Natural killer cell (primary cell): ENCODE results near the gene A3GALT2. TPM values are rescaled to one million over a fixed set of nuclear protein-coding genes. Genes with fewer than 3 reads are reported as not detected.

Experiments used
- ATAC-seq, 3 donors: fragments of 150-1000 bp in 2 of 3; fragments of 200-7000 bp in 1 of 3; cut with Tn5 transposase; 1 replicate in 1 of 3; 2 replicates in 2 of 3; pipeline ENCODE4 v1.10.0; 2021; ENCODE audit warnings: mild to moderate bottlenecking in 2 of 3, moderate library complexity in 2 of 3
- DNase-seq, 2 donors: peaks; one replicate each; pipeline versions ENCODE4 v3.0.0 to v3.0.0-alpha.2; 2013 to 2021; ENCODE audit warnings: mixed read lengths in 1 of 2
- H3K27ac ChIP-seq: one replicate; pipeline ENCODE4 v1.5.1; 2013; ENCODE audit warnings: mild to moderate bottlenecking, low read length
- H3K27me3 ChIP-seq: one replicate; pipeline ENCODE4 v1.6.1; 2013; ENCODE audit warnings: low read length; ENCODE audit not compliant: control insufficient read depth, insufficient read depth
- H3K36me3 ChIP-seq: one replicate; pipeline ENCODE4 v1.6.1; 2013; ENCODE audit warnings: low read length; ENCODE audit not compliant: control insufficient read depth, insufficient read depth
- H3K4me1 ChIP-seq: one replicate; pipeline ENCODE4 v1.6.1; 2013; ENCODE audit warnings: low read length; ENCODE audit not compliant: control insufficient read depth, insufficient read depth
- H3K4me3 ChIP-seq: one replicate; pipeline ENCODE4 v1.5.1; 2013; ENCODE audit warnings: low read length
- H3K9me3 ChIP-seq: one replicate; pipeline ENCODE4 v1.6.1; 2013; ENCODE audit warnings: low read length; ENCODE audit not compliant: control insufficient read depth, insufficient read depth
- H3K27ac Mint-ChIP-seq, 2 donors: one replicate each; pipeline ENCODE4 v1.8.0; 2022; ENCODE audit warnings: mild to moderate bottlenecking in 2 of 2, mixed read lengths in 2 of 2, moderate library complexity in 1 of 2
- H3K27me3 Mint-ChIP-seq, 2 donors: one replicate each; pipeline ENCODE4 v1.8.0; 2022; ENCODE audit warnings: low read depth in 2 of 2, mixed read lengths in 2 of 2
- H3K36me3 Mint-ChIP-seq: one replicate; pipeline ENCODE4 v1.8.0; 2022; ENCODE audit warnings: mixed read lengths
- H3K4me1 Mint-ChIP-seq, 2 donors: one replicate each; pipeline ENCODE4 v1.8.0; 2022; ENCODE audit warnings: mixed read lengths in 2 of 2
- H3K4me3 Mint-ChIP-seq: one replicate; pipeline ENCODE4 v1.8.0; 2022; ENCODE audit warnings: mild to moderate bottlenecking, moderate library complexity, mixed read lengths
- H3K9me3 Mint-ChIP-seq, 2 donors: one replicate each; pipeline ENCODE4 v1.8.0; 2022; ENCODE audit warnings: mixed read lengths in 2 of 2
- WGBS: methylation state at CpG from one replicate; pipeline ENCODE4 v1.1.7; 2013; ENCODE audit warnings: missing lambda C conversion rate; ENCODE audit not compliant: insufficient coverage; 5-methylcytosine and 5-hydroxymethylcytosine counted together
- intact Hi-C: fragments of 100-400 bp; cut with micrococcal nuclease; formaldehyde crosslinking; loops from one replicate; pipeline ENCODE4 v1.14.2; 2022
- total RNA-seq, 4 donors: library from RNA; stranded (reverse); fragments of 120-200 nt in 1 of 4; gene quantifications; one replicate each; pipeline versions ENCODE4 v1.2.3 to v1.2.4, GENCODE V29; 2013 to 2022
- TF ChIP-seq, protein P1 (sequence below): fragments of 200-600 bp; IDR thresholded peaks from one replicate; pipeline ENCODE4 v1.8.0; 2022; ENCODE audit warnings: antibody characterized with exemption

Gene A3GALT2
- total RNA-seq, 3 donors from 2014 or later (not counting 1 experiment from before 2014, with no cell fraction given) = not detected

DNA sequence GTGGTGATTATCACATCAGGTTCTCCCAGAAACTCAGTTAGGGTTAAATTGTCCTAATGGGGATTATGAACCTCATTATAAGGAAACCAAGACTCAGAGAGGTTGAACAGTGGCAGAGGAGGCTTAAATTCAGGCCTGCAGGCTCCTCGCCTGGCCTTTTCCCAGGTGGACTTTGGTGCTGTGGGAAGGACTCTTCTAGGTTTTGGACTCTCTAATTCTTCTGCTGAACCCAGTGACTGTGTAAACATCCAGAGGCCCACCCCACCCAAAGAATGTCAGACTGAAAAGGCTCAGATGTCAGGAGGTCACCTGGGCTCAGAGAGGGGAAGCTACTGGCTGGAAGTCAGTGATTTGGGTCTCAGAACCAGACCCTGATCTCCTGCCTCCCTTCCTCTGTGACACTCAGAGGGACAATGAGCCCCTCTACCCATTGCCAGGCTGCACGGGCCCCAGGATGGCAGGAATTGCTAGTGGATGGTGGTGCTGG lies 62.1 kb downstream of the A3GALT2 start:
- WGBS = 100% methylated on average over 2 of the region's 2 CpGs
- ATAC-seq (no peak), DNase-seq (no peak)
- Histone ChIP-seq H3K9me3 (no peaks in the 10 kb centered on the region), H3K4me3 (no peak overlapping the region), H3K4me1 (peaks cover 30% of the 10 kb centered on the region), H3K36me3 (peaks cover 4% of the 10 kb centered on the region), H3K27me3 (no peaks in the 10 kb centered on the region), H3K27ac (no peak overlapping the region)
- Mint-ChIP-seq H3K36me3 (no peaks in the 10 kb centered on the region), H3K27ac (peak overlapping the region; percentile 6 to 96), H3K4me1 (peaks cover 49 to 62% of the 10 kb centered on the region in 2 donors), H3K9me3 (no peaks in the 10 kb centered on the region), H3K4me3 (peak overlapping the region; percentile 52), H3K27me3 (no peaks in the 10 kb centered on the region)
- intact Hi-C loops = no loop called here
- TF ChIP-seq, protein P1, sequence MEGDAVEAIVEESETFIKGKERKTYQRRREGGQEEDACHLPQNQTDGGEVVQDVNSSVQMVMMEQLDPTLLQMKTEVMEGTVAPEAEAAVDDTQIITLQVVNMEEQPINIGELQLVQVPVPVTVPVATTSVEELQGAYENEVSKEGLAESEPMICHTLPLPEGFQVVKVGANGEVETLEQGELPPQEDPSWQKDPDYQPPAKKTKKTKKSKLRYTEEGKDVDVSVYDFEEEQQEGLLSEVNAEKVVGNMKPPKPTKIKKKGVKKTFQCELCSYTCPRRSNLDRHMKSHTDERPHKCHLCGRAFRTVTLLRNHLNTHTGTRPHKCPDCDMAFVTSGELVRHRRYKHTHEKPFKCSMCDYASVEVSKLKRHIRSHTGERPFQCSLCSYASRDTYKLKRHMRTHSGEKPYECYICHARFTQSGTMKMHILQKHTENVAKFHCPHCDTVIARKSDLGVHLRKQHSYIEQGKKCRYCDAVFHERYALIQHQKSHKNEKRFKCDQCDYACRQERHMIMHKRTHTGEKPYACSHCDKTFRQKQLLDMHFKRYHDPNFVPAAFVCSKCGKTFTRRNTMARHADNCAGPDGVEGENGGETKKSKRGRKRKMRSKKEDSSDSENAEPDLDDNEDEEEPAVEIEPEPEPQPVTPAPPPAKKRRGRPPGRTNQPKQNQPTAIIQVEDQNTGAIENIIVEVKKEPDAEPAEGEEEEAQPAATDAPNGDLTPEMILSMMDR = no peak

DNA sequence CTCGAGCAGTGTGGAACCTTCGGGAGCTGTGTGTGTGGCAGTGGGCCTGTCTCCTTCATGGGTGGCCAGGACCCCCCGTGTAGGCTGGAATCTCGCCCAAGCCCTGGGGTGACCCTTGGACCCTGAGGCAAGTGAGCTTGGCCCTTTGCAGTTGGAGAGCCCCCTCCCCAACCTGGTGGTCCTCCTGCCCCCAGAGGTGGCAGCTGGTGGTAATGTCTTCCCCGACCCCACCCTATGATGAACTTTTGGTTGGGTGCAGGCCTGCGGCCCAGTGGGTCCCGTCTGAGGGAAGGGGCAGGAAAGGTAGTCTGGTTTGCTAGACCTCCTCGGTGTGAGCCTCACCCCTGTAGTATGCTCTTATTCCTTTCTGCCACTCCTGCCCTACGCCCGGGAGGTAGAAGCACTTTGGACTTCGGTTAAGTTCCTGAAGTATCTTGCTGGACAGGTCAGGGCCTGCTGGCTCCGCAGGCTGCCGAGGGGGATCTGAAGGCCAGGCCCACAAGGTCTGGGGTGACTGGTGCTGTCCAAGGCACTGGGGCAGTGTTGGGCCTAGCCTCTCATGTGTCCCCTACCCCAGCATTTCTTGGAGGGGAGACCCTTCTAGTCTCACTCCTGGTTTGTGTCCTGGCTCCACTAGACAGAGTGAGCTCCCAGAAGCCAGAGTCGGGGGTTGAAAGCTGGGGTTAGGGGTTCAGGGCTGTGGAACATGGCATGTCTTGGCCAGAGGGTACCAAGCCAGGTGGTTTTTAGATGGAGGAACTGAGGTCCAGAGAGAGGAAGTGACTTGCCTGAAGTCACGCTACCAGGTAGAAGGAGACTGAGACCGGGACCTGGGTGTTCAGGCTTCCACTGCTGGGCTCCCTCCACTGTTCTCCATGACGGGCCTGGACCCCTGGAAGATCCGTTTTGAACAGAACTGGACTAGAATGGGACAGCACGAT lies 62.9 kb downstream of the A3GALT2 start:
- no peak overlapping the region for H3K27ac ChIP-seq
- H3K4me3 Mint-ChIP-seq = peak overlapping the region; percentile 98
- ATAC-seq = no peak
- H3K4me1 Mint-ChIP-seq = peaks cover 49 to 56% of the 10 kb centered on the region in 2 donors
- H3K36me3 ChIP-seq = peaks cover 4% of the 10 kb centered on the region
- TF ChIP-seq, protein P1 = no peak
- no peaks in the 10 kb centered on the region for H3K36me3 Mint-ChIP-seq
- H3K27ac Mint-ChIP-seq = peak overlapping the region; percentile 54 to 96
- no peaks in the 10 kb centered on the region for H3K9me3 ChIP-seq
- H3K27me3 ChIP-seq = no peaks in the 10 kb centered on the region
- WGBS = 69% methylated on average over 18 of the region's 19 CpGs
- H3K9me3 Mint-ChIP-seq = no peaks in the 10 kb centered on the region
- H3K27me3 Mint-ChIP-seq = no peaks in the 10 kb centered on the region
- no peak for DNase-seq
- peak overlapping the region; percentile 76 for H3K4me3 ChIP-seq
- intact Hi-C loops = no loop called here
- H3K4me1 ChIP-seq = peaks cover 30% of the 10 kb centered on the region

DNA sequence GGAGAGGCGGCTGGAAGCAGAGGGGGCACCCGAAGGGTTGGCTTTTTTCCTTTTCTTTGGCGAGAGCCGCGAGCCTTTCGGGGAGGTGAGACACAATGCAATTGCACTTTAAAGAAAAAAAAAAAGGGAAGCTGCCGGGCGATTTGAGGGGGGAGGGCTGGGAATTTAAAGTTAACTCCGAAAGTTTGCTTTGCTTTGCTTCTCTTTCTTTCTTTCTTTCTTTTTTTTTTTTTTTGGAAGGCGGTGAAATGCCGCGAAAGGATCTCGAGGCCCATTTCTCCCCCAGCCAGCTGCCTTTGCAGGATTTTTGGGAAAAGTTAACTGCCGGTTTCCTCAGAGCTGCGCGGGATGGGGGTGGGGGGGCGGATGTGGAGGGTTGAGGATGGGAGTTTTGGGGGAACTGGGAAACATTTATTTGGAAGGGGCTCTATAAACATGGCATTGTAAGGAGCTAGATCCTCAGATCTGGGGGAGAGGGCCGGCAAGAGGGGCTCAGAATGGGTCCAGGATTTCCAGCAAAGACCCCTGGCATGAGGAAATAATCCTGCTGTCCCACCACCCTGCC lies 63.6 kb downstream of the A3GALT2 start:
- peak overlapping the region; percentile 87 to 96 for H3K27ac Mint-ChIP-seq
- peak overlapping the region; percentile 98 for H3K4me3 Mint-ChIP-seq
- ATAC-seq = no peak

More for the DNA sequence above, 63.6 kb downstream of the A3GALT2 start:
- 5% methylated on average over 15 of the region's 18 CpGs for WGBS
- H3K27me3 Mint-ChIP-seq = no peaks in the 10 kb centered on the region
- no peaks in the 10 kb centered on the region for H3K9me3 Mint-ChIP-seq
- Histone ChIP-seq H3K4me3 (peak overlapping the region; percentile 76), H3K27ac (peak overlapping the region; percentile 45), H3K36me3 (no peaks in the 10 kb centered on the region), H3K27me3 (no peaks in the 10 kb centered on the region), H3K4me1 (peaks cover 30% of the 10 kb centered on the region), H3K9me3 (no peaks in the 10 kb centered on the region)
- H3K36me3 Mint-ChIP-seq = no peaks in the 10 kb centered on the region
- peaks cover 49% of the 10 kb centered on the region in 2 donors for H3K4me1 Mint-ChIP-seq
- intact Hi-C loops = no loop called here
- TF ChIP-seq, protein P1 = no peak
- no peak for DNase-seq

Other genes with a start within 250 kb of the A3GALT2 start
- gene AZIN2, start 239.9 kb downstream of the A3GALT2 start, total RNA-seq = 1 to 10 TPM; 1.9 to 5.1 (median 4.1) TPM
- gene TRIM62, start 139.1 kb downstream of the A3GALT2 start, total RNA-seq = 10 to 100 TPM; 18.2 to 35.4 (median 23.2) TPM
- 10 to 100 TPM; 34.7 to 39.1 (median 38.3) TPM for gene ZNF362, start 64.6 kb downstream of the A3GALT2 start, total RNA-seq
- 10 to 100 TPM; 36.6 to 46.6 (median 39.5) TPM for gene PHC2, start 110.0 kb upstream of the A3GALT2 start, total RNA-seq
- 1 to 10 TPM in 2 of 3 donors, under 1 TPM in 1; 0.49 to 1.5 (median 1.0) TPM for gene ZSCAN20, start 151.5 kb upstream of the A3GALT2 start, total RNA-seq